Activated naive CD8-positive, alpha-beta T cell treated with anti-CD3 and anti-CD28 coated beads, Interleukin-2, amount 10 ng/mL, durations not matched to agents 7 days and 5 days (primary cell): ENCODE data around the gene PAGE4. TPM values are rescaled to one million over a fixed set of nuclear protein-coding genes. Genes with fewer than 3 reads are reported as not detected.

ENCODE experiments used
- ATAC-seq: fragments of 150-1000 bp; cut with Tn5 transposase; one replicate; pipeline ENCODE4 v1.10.0; 2021; ENCODE audit warnings: low read depth, moderate library complexity
- POLR2A ChIA-PET: fragments of 350-600 bp; sonication (Branson Sonifier 250); formaldehyde crosslinking; loops from one replicate; lab custom pipeline; 2021; ENCODE audit warnings: antibody characterized with exemption; lab: Charles Lee
- DNase-seq: peaks from one replicate; pipeline ENCODE4 v3.0.0; 2021
- H3K27ac Mint-ChIP-seq: one replicate; pipeline ENCODE4 v1.8.0; 2022; ENCODE audit warnings: mild to moderate bottlenecking, mixed read lengths
- H3K27me3 Mint-ChIP-seq: one replicate; pipeline ENCODE4 v1.8.0; 2022; ENCODE audit warnings: mild to moderate bottlenecking, moderate library complexity, mixed read lengths
- H3K36me3 Mint-ChIP-seq: one replicate; pipeline ENCODE4 v1.8.0; 2021; ENCODE audit warnings: mild to moderate bottlenecking, mixed read lengths
- H3K4me1 Mint-ChIP-seq: one replicate; pipeline ENCODE4 v1.8.0; 2021; ENCODE audit warnings: mixed read lengths
- H3K4me3 Mint-ChIP-seq: one replicate; pipeline ENCODE4 v1.8.0; 2022; ENCODE audit warnings: mild to moderate bottlenecking, moderate library complexity, mixed read lengths
- H3K9me3 Mint-ChIP-seq: one replicate; pipeline ENCODE4 v1.8.0; 2021; ENCODE audit warnings: mixed read lengths
- total RNA-seq, 2 experiments: library from RNA; stranded (reverse); gene quantifications; one replicate each; pipeline ENCODE4 v1.2.3, GENCODE V29; 2021

Gene PAGE4
- total RNA-seq, 2 experiments from 2014 or later: not detected

GRCh38 chrX:49879656-49880277 is 50.7 kb downstream of the PAGE4 start:
- DNase-seq (no peak), ATAC-seq (no peak)
- H3K36me3 Mint-ChIP-seq: peaks cover 2% of the 10 kb centered on the region
- H3K4me1 Mint-ChIP-seq: peaks cover 10% of the 10 kb centered on the region
- H3K27me3 Mint-ChIP-seq: peaks cover 3% of the 10 kb centered on the region
- no peaks in the 10 kb centered on the region for H3K9me3 Mint-ChIP-seq
- POLR2A ChIA-PET: interaction anchor here (1.5 to 2.0 kb wide), 2 partner anchors 36 to 43 kb away, joined by 3 to 6 read pairs; partner anchors contain the start of gene CLCN5
- H3K4me3 Mint-ChIP-seq: peak overlapping the region; percentile 77
- H3K27ac Mint-ChIP-seq: peak overlapping the region; percentile 80

GRCh38 chrX:49880668-49881067 is 51.6 kb downstream of the PAGE4 start:
- H3K4me3 Mint-ChIP-seq: no peak overlapping the region
- peaks cover 10% of the 10 kb centered on the region for H3K4me1 Mint-ChIP-seq
- no peak for ATAC-seq

More at GRCh38 chrX:49880668-49881067, 51.6 kb downstream of the PAGE4 start:
- Mint-ChIP-seq H3K9me3 (no peaks in the 10 kb centered on the region), H3K27ac (no peak overlapping the region), H3K27me3 (peaks cover under 1% of the 10 kb centered on the region), H3K36me3 (peaks cover 2% of the 10 kb centered on the region)
- POLR2A ChIA-PET: interaction anchor here (1.5 kb wide), 1 partner anchor 35 kb away, joined by 3 read pairs; no protein-coding TSS in a partner anchor
- DNase-seq: no peak

Other genes with a start within 250 kb of the PAGE4 start
- not detected for gene GAGE12H, start 249.4 kb upstream of the PAGE4 start, total RNA-seq
- not detected for gene GAGE2A, start 239.8 kb upstream of the PAGE4 start, total RNA-seq
- not detected for gene GAGE1, start 230.3 kb upstream of the PAGE4 start, total RNA-seq
- not detected for gene PAGE1, start 133.3 kb upstream of the PAGE4 start, total RNA-seq
- 1 to 10 TPM; 3.3 to 3.5 TPM for gene USP27X, start 50.2 kb downstream of the PAGE4 start, total RNA-seq
- 1 to 10 TPM; 2.6 to 3.1 TPM for gene CLCN5, start 93.3 kb downstream of the PAGE4 start, total RNA-seq